Heart left ventricle (tissue), 16 donors: ENCODE results near the gene GALM. TPM values are rescaled to one million over a fixed set of nuclear protein-coding genes. Genes with fewer than 3 reads are reported as not detected.

Source experiments
- ATAC-seq, 4 donors: fragments of 200-7000 bp; cut with Tn5 transposase; one replicate each; pipeline ENCODE4 v1.9.1; 2020 to 2022; ENCODE audit warnings: moderate library complexity in 4 of 4, mild to moderate bottlenecking in 3 of 4, moderate number of reproducible peaks in 1 of 4
- DNase-seq, 5 donors: peaks; one replicate each; pipeline ENCODE4 v3.0.0-alpha.2; 2020
- H3K27ac ChIP-seq, 12 donors: fragments of 200-600 bp; sonication (generic) in 4 of 12; one replicate each; pipeline versions ENCODE4 v1.5.0 to v1.8.0; 2016 to 2022; ENCODE audit warnings: mild to moderate bottlenecking in 2 of 12
- H3K27me3 ChIP-seq, 9 donors: fragments of 200-600 bp; sonication (generic) in 2 of 9; one replicate each; pipeline versions ENCODE4 v1.5.1 to v1.8.0; 2016 to 2022; ENCODE audit warnings: mild to moderate bottlenecking in 3 of 9
- H3K36me3 ChIP-seq, 9 donors: fragments of 200-600 bp; sonication (generic) in 2 of 9; one replicate each; pipeline versions ENCODE4 v1.5.0 to v1.8.0; 2018 to 2022; ENCODE audit warnings: mild to moderate bottlenecking in 2 of 9
- H3K4me1 ChIP-seq, 12 donors: fragments of 200-600 bp; sonication (generic) in 4 of 12; one replicate each; pipeline versions ENCODE4 v1.5.0 to v1.8.0; 2016 to 2022; ENCODE audit warnings: mild to moderate bottlenecking in 3 of 12
- H3K4me3 ChIP-seq, 12 donors: fragments of 200-600 bp; sonication (generic) in 4 of 12; one replicate each; pipeline versions ENCODE4 v1.5.0 to v1.8.0; 2017 to 2022; ENCODE audit warnings: mild to moderate bottlenecking in 9 of 12, moderate library complexity in 4 of 12
- H3K9me3 ChIP-seq, 12 donors: fragments of 200-600 bp; sonication (generic) in 4 of 12; one replicate each; pipeline versions ENCODE4 v1.5.0 to v1.8.0; 2016 to 2022; ENCODE audit warnings: mild to moderate bottlenecking in 1 of 12
- POLR2A ChIP-seq, 2 donors: fragments of 450-650 bp; IDR thresholded peaks; one replicate each; pipeline ENCODE4 v1.6.1; 2017; ENCODE audit warnings: antibody characterized with exemption in 2 of 2, mild to moderate bottlenecking in 2 of 2, moderate library complexity in 2 of 2
- WGBS, 4 donors: extraction: QIAGEN DNeasy Blood & Tissue Kit in 2 of 4; methylation state at CpG; one replicate each; pipeline versions ENCODE4 v1.1.5 to v1.1.7; 2013 to 2018; 5-methylcytosine and 5-hydroxymethylcytosine counted together
- intact Hi-C, 10 donors: fragments of 100-400 bp; cut with DNase I; formaldehyde crosslinking; loops; one replicate each; pipeline versions ENCODE4 v1.11.1 to v1.14.2; 2022
- polyA plus RNA-seq, 2 donors: library from polyadenylated mRNA; stranded (reverse); fragments of 200-250 nt; gene quantifications; one replicate each; pipeline ENCODE4 v1.2.3, GENCODE V29; 2013
- total RNA-seq, 9 donors: library from RNA; depleted of rRNA in 2 of 9; stranded (reverse); fragments of >200 nt in 2 of 9; fragmentation: NEBNext Ultra II Directional in 3 of 9; extraction: Animal tissue kit (Norgen Biotek cat#: 25700) in 3 of 9; gene quantifications; one replicate each; pipeline versions ENCODE4 v1.1.0 to v1.2.4, GENCODE V29; 2016 to 2023
- TF ChIP-seq, protein P1 (sequence below), 12 donors: fragments of 200-600 bp; sonication (generic) in 4 of 12; IDR thresholded peaks; one replicate each; pipeline versions ENCODE4 v1.5.0 to v1.8.0; 2018 to 2022; ENCODE audit warnings: antibody characterized with exemption in 12 of 12, mild to moderate bottlenecking in 5 of 12
- donor health status: ischemic (EF 13 %, LVEDD 7.1; RV severe dilation, severe dysfunction).
- donor health status: healthy with polysubstance abuse.
- donor health status: DM: no; HTN: yes; CAD: no.
- donor health status: DM: no; HTN: no; CAD: no.
- donor health status: ischemic (EF 25% LVEDD 6.9; RV normal size, moderate dysfunction).
- donor health status: ischemic (EF 25% LVEDD 5.7; RV mildly dilated, moderate dysfunction).
- donor health status: healthy.
- donor health status: DM: yes; HTN: yes; CAD: no.
- donor health status: ischemic (EF 35%, LVEDD 5.7; RV mildly dilated, moderate dysfunction).
- donor health status: nonischemic (EF 11% LVEDD 7.7; RV severe dilation, severe dysfunction).
- donor health status: DM: yes; HTN: yes; CAD: no.
- donor health status: PGD.
- donor health status: ischemic (EF 29% LVEDD 5.4; RV normal size, mild dysfunction).
- donor health status: nonischemic (EF 23%, LVEDD 6.1; RV moderate dilation, normal function).

The GALM gene
- total and polyA plus RNA-seq, 11 donors, result 6.3 to 25.3 (median 11.9) TPM

- DNase-seq, result no peak
- no peak overlapping the region for H3K4me3 ChIP-seq
- H3K4me1 ChIP-seq, result peaks cover 0 to 56% (median 0%) of the 10 kb centered on the region in 12 donors
- intact Hi-C loops, result loop anchor here in 2 of 10 donors (5.0 to 10.0 kb wide), 2 partner anchors 37 to 61 kb away; no protein-coding TSS in a partner anchor
- no peak for ATAC-seq
- H3K27me3 ChIP-seq, result no peaks in the 10 kb centered on the region
- TF ChIP-seq, protein P1, sequence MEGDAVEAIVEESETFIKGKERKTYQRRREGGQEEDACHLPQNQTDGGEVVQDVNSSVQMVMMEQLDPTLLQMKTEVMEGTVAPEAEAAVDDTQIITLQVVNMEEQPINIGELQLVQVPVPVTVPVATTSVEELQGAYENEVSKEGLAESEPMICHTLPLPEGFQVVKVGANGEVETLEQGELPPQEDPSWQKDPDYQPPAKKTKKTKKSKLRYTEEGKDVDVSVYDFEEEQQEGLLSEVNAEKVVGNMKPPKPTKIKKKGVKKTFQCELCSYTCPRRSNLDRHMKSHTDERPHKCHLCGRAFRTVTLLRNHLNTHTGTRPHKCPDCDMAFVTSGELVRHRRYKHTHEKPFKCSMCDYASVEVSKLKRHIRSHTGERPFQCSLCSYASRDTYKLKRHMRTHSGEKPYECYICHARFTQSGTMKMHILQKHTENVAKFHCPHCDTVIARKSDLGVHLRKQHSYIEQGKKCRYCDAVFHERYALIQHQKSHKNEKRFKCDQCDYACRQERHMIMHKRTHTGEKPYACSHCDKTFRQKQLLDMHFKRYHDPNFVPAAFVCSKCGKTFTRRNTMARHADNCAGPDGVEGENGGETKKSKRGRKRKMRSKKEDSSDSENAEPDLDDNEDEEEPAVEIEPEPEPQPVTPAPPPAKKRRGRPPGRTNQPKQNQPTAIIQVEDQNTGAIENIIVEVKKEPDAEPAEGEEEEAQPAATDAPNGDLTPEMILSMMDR (IDR thresholded peaks at IDR 0.05), result no peak
- TF ChIP-seq POLR2A (IDR thresholded peaks at IDR 0.05), result no peak
- H3K27ac ChIP-seq, result peak overlapping the region in 1 of 12 donors; percentile 90
- 80 to 96% (median 89%) methylated on average over 7 to 10 of the region's 10 CpGs for WGBS, 4 donors
- H3K36me3 ChIP-seq, result no peaks in the 10 kb centered on the region
- no peaks in the 10 kb centered on the region for H3K9me3 ChIP-seq
Observed at GRCh38 chr2:38653715-38654527, 12.0 kb upstream of the GALM start.

DNA sequence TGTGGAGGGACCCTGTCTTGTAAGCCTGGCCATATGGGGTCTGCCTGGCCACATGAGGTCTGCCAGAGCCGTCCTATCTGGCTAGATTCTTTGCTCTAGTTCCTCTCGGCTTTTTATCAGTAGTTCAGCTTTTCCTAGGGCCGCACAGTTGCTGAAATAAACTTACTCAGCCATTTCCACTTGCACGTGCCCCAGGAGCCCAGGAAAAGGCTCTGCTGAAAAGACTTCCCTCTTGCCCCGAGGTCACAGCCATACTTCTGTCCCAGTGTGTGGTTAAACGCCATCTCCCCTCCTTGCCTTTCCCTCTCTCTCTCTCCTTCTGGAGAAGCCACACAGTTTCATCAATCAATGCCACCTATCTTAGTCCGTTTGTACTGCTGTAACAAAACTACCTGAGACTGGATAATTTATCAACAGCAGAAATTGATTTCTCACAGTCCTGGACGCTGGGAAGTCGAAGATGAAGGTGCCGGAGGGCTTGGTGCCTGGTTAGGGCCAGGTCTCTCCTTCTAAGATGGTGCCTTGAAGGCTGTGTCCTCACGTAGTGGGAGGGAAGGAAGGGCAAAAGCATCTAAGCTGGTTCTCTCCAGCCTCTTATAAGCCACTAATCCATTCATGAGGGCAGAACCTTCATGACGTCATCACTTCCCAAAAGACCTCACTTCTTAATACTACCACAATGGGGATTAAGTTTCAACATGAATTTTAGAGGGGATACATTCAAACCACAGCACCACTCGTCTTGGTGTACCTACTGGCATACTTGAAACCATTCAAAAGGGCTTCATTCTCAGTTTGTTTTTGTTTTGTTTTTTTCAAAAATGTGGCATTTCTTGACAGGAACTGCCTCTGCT is 11.2 kb upstream of the GALM start:
- ATAC-seq (peak in 2 of 4 donors; percentile 49 to 66), DNase-seq (peak in 1 of 5 donors; percentile 47)
- Histone ChIP-seq H3K27ac (peak overlapping the region in 1 of 12 donors; percentile 90), H3K27me3 (no peaks in the 10 kb centered on the region), H3K4me3 (no peak overlapping the region), H3K9me3 (no peaks in the 10 kb centered on the region), H3K36me3 (no peaks in the 10 kb centered on the region), H3K4me1 (peaks cover 0 to 59% (median 0%) of the 10 kb centered on the region in 12 donors)
- intact Hi-C loops, result loop anchor here in 2 of 10 donors (5.0 to 10.0 kb wide), 2 partner anchors 37 to 60 kb away; no protein-coding TSS in a partner anchor
- WGBS, 4 donors, result 60 to 68% (median 64%) methylated on average over 13 of the region's 13 CpGs
- TF ChIP-seq POLR2A (IDR thresholded peaks at IDR 0.05), result no peak
- TF ChIP-seq, protein P1 (IDR thresholded peaks at IDR 0.05), result no peak

DNA sequence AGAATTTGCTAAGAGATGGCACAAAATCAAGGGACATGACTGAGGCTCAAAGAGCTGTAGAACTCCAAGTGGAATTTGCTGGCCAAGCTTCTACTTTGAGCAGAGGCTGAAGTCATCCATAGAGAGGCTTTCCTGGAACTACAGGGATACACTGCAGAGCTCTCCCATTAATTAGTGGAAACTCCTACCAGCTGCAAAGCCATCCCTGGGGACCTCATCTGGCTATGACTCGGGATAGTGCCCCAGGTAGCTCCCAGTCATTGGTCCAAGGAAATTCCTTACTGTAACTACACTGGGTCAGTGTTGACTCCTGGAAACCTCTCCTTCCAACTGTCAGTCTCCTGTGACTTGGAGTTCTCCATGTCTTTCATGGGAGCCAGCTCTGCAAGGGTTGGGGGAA is 10.5 kb upstream of the GALM start:
- H3K27ac ChIP-seq, result no peak overlapping the region
- 71 to 82% (median 75%) methylated on average over 1 of the region's 1 CpG for WGBS, 4 donors
- H3K27me3 ChIP-seq, result no peaks in the 10 kb centered on the region
- no peaks in the 10 kb centered on the region for H3K9me3 ChIP-seq
- H3K4me1 ChIP-seq, result peaks cover 0 to 59% (median 0%) of the 10 kb centered on the region in 12 donors
- no peak for DNase-seq
- no peak for ATAC-seq
- no peak overlapping the region for H3K4me3 ChIP-seq
- TF ChIP-seq POLR2A (IDR thresholded peaks at IDR 0.05), result no peak
- TF ChIP-seq, protein P1 (IDR thresholded peaks at IDR 0.05), result no peak
- no peaks in the 10 kb centered on the region for H3K36me3 ChIP-seq
- intact Hi-C loops, result loop anchor here in 1 of 10 donors (10.0 kb wide), 1 partner anchor 59 kb away; no protein-coding TSS in a partner anchor
